ENCODE measurements around the gene CDKN2B.

The CDKN2B gene

GRCh38 chr9:22022396-22022795 is 13.3 kb upstream of the CDKN2B start:
- DNase-seq (ENCODE audit: extremely low read depth, low read depth): no peak
- no peak for TF ChIP-seq CTCF (IDR thresholded peaks at IDR 0.05; ENCODE audit: low read depth, low read length)

GRCh38 chr9:22010866-22011625 is 1.9 kb upstream of the CDKN2B start:
- TF ChIP-seq CTCF (IDR thresholded peaks at IDR 0.05; ENCODE audit: low read depth, low read length): no peak

GRCh38 chr9:22009506-22009867 is 382 bp upstream of the CDKN2B start:
- no peak for DNase-seq (ENCODE audit: extremely low read depth, low read depth)
- peak; percentile 48 for TF ChIP-seq CTCF (IDR thresholded peaks at IDR 0.05; ENCODE audit: low read depth, low read length)

More at GRCh38 chr9:22010866-22011625, 1.9 kb upstream of the CDKN2B start:
- no peak for DNase-seq (ENCODE audit: extremely low read depth, low read depth)

GRCh38 chr9:22008384-22008716 is 755 bp downstream of the CDKN2B start:
- TF ChIP-seq CTCF (IDR thresholded peaks at IDR 0.05; ENCODE audit: low read depth, low read length): no peak
- no peak for DNase-seq (ENCODE audit: extremely low read depth, low read depth)

- no peak for TF ChIP-seq CTCF (IDR thresholded peaks at IDR 0.05; ENCODE audit: low read depth, low read length)
- DNase-seq (ENCODE audit: extremely low read depth, low read depth): no peak
Measured at GRCh38 chr9:22005702-22006606, 3.2 kb downstream of the CDKN2B start.

GRCh38 chr9:22005021-22005701 is 3.9 kb downstream of the CDKN2B start:
- no peak for DNase-seq (ENCODE audit: extremely low read depth, low read depth)
- no peak for TF ChIP-seq CTCF (IDR thresholded peaks at IDR 0.05; ENCODE audit: low read depth, low read length)

Measured in AG09319 (cell line).